Keratinocyte (primary cell): ENCODE measurements around the gene SDK2. TPM values are rescaled to one million over a fixed set of nuclear protein-coding genes. Genes with fewer than 3 reads are reported as not detected.

Experiments
- DNase-seq: peaks from one replicate; pipeline ENCODE4 v3.0.0-alpha.2; 2011; ENCODE audit warnings: low read depth, missing footprints, low spot score
- FAIRE-seq: peaks from 2 replicates; lab custom pipeline; 2011; peaks lifted over from hg19 to GRCh38; lab: Jason Lieb, UNC
- H2AFZ ChIP-seq: 2 replicates; pipeline ENCODE4 v1.6.0; 2012; ENCODE audit warnings: low read length, control low read depth, inconsistent platforms; ENCODE audit not compliant: control insufficient read depth
- H3K27ac ChIP-seq: 2 replicates; pipeline ENCODE4 v1.5.1; 2011; ENCODE audit warnings: low read length; ENCODE audit not compliant: control insufficient read depth, insufficient read depth
- H3K27me3 ChIP-seq: 3 replicates; pipeline ENCODE4 v1.6.0; 2011; ENCODE audit warnings: low read length; ENCODE audit not compliant: control insufficient read depth, insufficient read depth; ENCODE audit errors: extremely low read depth
- H3K36me3 ChIP-seq, 2 experiments: 2 replicates in 1 of 2; 3 replicates in 1 of 2; pipeline ENCODE4 v1.5.1; 2011; ENCODE audit warnings: low read length in 2 of 2, mild to moderate bottlenecking in 1 of 2; ENCODE audit not compliant: control insufficient read depth in 2 of 2, insufficient read depth in 2 of 2; ENCODE audit errors: extremely low read depth in 1 of 2
- H3K4me1 ChIP-seq: 3 replicates; pipeline ENCODE4 v1.5.1; 2011; ENCODE audit warnings: low read length; ENCODE audit not compliant: control insufficient read depth, insufficient read depth; ENCODE audit errors: extremely low read depth
- H3K4me2 ChIP-seq: 3 replicates; pipeline ENCODE4 v1.6.0; 2011; ENCODE audit warnings: low read depth, low read length; ENCODE audit not compliant: control insufficient read depth, insufficient read depth; ENCODE audit errors: extremely low read depth
- H3K4me3 ChIP-seq, 3 experiments: fragments of 200-600 bp in 1 of 3; sonication (generic) in 1 of 3; 2 replicates in 2 of 3; 3 replicates in 1 of 3; pipeline ENCODE4 v1.5.1; 2011 to 2016; ENCODE audit warnings: low read length in 3 of 3, mild to moderate bottlenecking in 3 of 3, control low read depth in 2 of 3, inconsistent platforms in 1 of 3, low read depth in 1 of 3, mixed read lengths in 1 of 3, mixed run types in 1 of 3, moderate library complexity in 1 of 3; ENCODE audit not compliant: control insufficient read depth in 2 of 3, insufficient read depth in 2 of 3; ENCODE audit errors: extremely low read depth in 1 of 3
- H3K79me2 ChIP-seq: 2 replicates; pipeline ENCODE4 v1.6.0; 2012; ENCODE audit warnings: low read length; ENCODE audit not compliant: control insufficient read depth, insufficient read depth
- H3K9ac ChIP-seq: 3 replicates; pipeline ENCODE4 v1.6.0; 2011; ENCODE audit warnings: low read length; ENCODE audit not compliant: control insufficient read depth, insufficient read depth; ENCODE audit errors: extremely low read depth
- H3K9me1 ChIP-seq: 3 replicates; pipeline ENCODE4 v1.6.0; 2011; ENCODE audit warnings: low read length; ENCODE audit not compliant: control insufficient read depth, insufficient read depth; ENCODE audit errors: extremely low read depth
- H3K9me3 ChIP-seq: 2 replicates; pipeline ENCODE4 v1.5.1; 2012; ENCODE audit warnings: low read depth, low read length; ENCODE audit not compliant: control insufficient read depth
- H4K20me1 ChIP-seq: 3 replicates; pipeline ENCODE4 v1.6.0; 2011; ENCODE audit warnings: low read length; ENCODE audit not compliant: control insufficient read depth, insufficient read depth; ENCODE audit errors: extremely low read depth
- CTCF ChIP-seq, 3 experiments: IDR thresholded peaks in 1 of 3; conservative IDR thresholded peaks in 1 of 3; optimal IDR thresholded peaks in 1 of 3; 2 replicates in 2 of 3; 3 replicates in 1 of 3; pipeline versions ENCODE3 to v1.5.1; 2011; ENCODE audit warnings: low read length in 3 of 3, mild to moderate bottlenecking in 3 of 3, moderate library complexity in 2 of 3, control low read depth in 1 of 3, inconsistent platforms in 1 of 3; ENCODE audit not compliant: insufficient read depth in 2 of 3; ENCODE audit errors: extremely low read depth in 1 of 3
- EZH2 ChIP-seq: IDR thresholded peaks from one replicate; pipeline ENCODE4 v1.6.1; 2012; ENCODE audit warnings: inconsistent platforms, mild to moderate bottlenecking, low read length, moderate library complexity
- dilution Hi-C: fragments of 300-500 bp; cut with MboI; formaldehyde crosslinking; loops from one replicate; pipeline ENCODE4 v1.7.0; 2020; ENCODE audit warnings: low sequenced_read_pairs; ENCODE audit not compliant: extremely low pct_ligation_motif_present
- polyA plus RNA-seq, 5 experiments: library from polyadenylated mRNA; depleted of rRNA in 3 of 5; stranded (reverse) in 3 of 5; stranded (forward) in 1 of 5; unstranded in 1 of 5; fragments of >200 nt; gene quantifications; 1 replicate in 1 of 5; 2 replicates in 3 of 5; 3 replicates in 1 of 5; pipeline versions ENCODE4 v1.2.1 to v1.2.3, GENCODE V29; 2011 to 2012; ENCODE audit warnings: missing spikeins in 2 of 5, low read depth in 1 of 5, low replicate concordance in 1 of 5

SDK2 gene
- polyA plus RNA-seq, 1 donor (not counting 4 experiments of a cell fraction or from before 2014, with no cell fraction given), result 1.8 TPM

DNA sequence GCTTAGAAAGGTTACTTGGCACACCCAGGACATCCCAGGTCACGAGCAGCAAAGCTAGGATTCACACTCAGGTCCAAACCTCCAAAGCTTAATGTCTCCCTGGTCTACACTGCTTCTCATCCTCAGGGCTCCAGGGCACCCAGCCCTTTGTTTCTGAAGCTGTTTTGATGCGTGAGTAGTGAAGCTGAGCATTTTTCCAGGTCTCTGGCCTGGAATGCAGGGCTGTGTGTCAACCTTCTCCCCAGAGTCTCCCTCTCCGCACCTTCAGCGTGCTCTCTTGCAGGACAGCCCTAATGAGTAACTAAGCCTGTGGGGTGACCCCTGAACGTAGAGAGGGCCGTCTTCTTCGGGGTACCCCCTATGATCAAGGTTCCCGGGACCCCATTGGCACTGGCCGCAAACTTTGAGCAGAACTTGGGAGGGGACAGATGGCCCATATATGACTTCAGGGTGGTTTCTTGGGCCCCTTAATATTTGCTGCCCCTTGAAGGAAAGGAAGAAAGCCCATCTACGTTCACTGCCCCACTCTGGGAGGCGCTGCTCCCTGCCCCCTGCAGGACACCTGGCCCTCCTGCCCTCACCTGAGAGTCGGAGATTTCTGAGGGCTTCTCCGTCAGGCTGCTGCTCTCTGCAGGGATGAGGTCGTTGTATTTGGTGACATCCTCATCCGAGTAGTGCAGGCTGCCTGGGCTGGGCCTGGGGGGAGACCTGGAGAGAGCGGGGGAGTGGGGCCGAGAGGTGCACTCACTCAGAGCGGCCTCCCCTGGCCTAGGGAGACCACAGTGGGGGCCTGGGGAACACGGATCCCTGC is 296.0 kb downstream of the SDK2 start:
- no peak for FAIRE-seq
- DNase-seq, result no peak
- dilution Hi-C loops, result loop anchor here (5.0 kb wide), 1 partner anchor 81 kb away; no protein-coding TSS in a partner anchor
- Histone ChIP-seq H3K9me3 (no peaks in the 10 kb centered on the region), H3K27ac (no peak overlapping the region), H3K9ac (no peak overlapping the region), H3K79me2 (no peaks in the 10 kb centered on the region), H3K4me3 (no peak overlapping the region), H3K36me3 (no peaks in the 10 kb centered on the region), H3K9me1 (no peaks in the 10 kb centered on the region), H4K20me1 (no peaks in the 10 kb centered on the region), H3K4me1 (no peaks in the 10 kb centered on the region), H3K4me2 (no peak overlapping the region), H3K27me3 (no peaks in the 10 kb centered on the region), H2AFZ (no peak overlapping the region)
- TF ChIP-seq EZH2 (no peak), CTCF (optimal IDR thresholded peaks at IDR 0.05 in 1 of 3, IDR thresholded peaks at IDR 0.05 in 1 of 3, conservative IDR thresholded peaks at IDR 0.05 in 1 of 3; ENCODE audit: extremely low read depth in 1 of 3, insufficient read depth in 2 of 3, low read length in 3 of 3) (no peak)

- Histone ChIP-seq H3K27me3 (no peaks in the 10 kb centered on the region), H3K27ac (no peak overlapping the region), H3K79me2 (no peaks in the 10 kb centered on the region), H3K9me1 (no peaks in the 10 kb centered on the region), H4K20me1 (no peaks in the 10 kb centered on the region), H2AFZ (no peak overlapping the region), H3K36me3 (no peaks in the 10 kb centered on the region), H3K4me3 (no peak overlapping the region), H3K4me1 (peaks cover 6% of the 10 kb centered on the region), H3K9me3 (no peaks in the 10 kb centered on the region), H3K4me2 (no peak overlapping the region), H3K9ac (no peak overlapping the region)
- DNase-seq (no peak), FAIRE-seq (no peak)
- dilution Hi-C loops, result loop anchor here (5.0 kb wide), 1 partner anchor 80 kb away; no protein-coding TSS in a partner anchor
- no peak for TF ChIP-seq EZH2
- no peak for TF ChIP-seq CTCF (optimal IDR thresholded peaks at IDR 0.05 in 1 of 3, IDR thresholded peaks at IDR 0.05 in 1 of 3, conservative IDR thresholded peaks at IDR 0.05 in 1 of 3; ENCODE audit: extremely low read depth in 1 of 3, insufficient read depth in 2 of 3, low read length in 3 of 3)
These were observed 296.9 kb downstream of the SDK2 start for GRCh38 chr17:73347351-73347750.
